H1 (cell line): Measurements from ENCODE around the gene GABRG3. TPM values are rescaled to one million over a fixed set of nuclear protein-coding genes. Genes with fewer than 3 reads are reported as not detected.

ENCODE experiments used
- CTCF ChIA-PET: fragments of 300-600 bp; sonication (Branson Sonifier 250); formaldehyde crosslinking; loops from one replicate; lab custom pipeline; 2021; ENCODE audit not compliant: partially characterized antibody; lab: Charles Lee
- POLR2A ChIA-PET: fragments of 300-600 bp; sonication (Branson Sonifier 250); formaldehyde crosslinking; loops from one replicate; lab custom pipeline; 2021; ENCODE audit warnings: inconsistent platforms; ENCODE audit not compliant: partially characterized antibody; lab: Charles Lee
- DNase-seq, 2 experiments: peaks; one replicate each; pipeline versions ENCODE4 v3.0.0 to v3.0.0-alpha.2; 2010 to 2022; ENCODE audit warnings: low spot score in 2 of 2, low read depth in 1 of 2, mixed read lengths in 1 of 2
- FAIRE-seq: peaks from 2 replicates; lab custom pipeline; 2011; peaks lifted over from hg19 to GRCh38; lab: Jason Lieb, UNC
- H2AFZ ChIP-seq: 2 replicates; pipeline ENCODE4 v1.8.1; 2012; ENCODE audit warnings: low read length, inconsistent platforms
- H2AK5ac ChIP-seq: 2 replicates; pipeline ENCODE4 v1.6.1; 2013; ENCODE audit warnings: low read depth, low read length
- H2BK120ac ChIP-seq: replicated peaks from 2 replicates; pipeline ENCODE3; 2013; ENCODE audit warnings: low read depth, low read length, inconsistent platforms
- H2BK12ac ChIP-seq: 2 replicates; pipeline ENCODE4 v1.6.1; 2013; ENCODE audit warnings: low read depth, low read length
- H2BK15ac ChIP-seq: 2 replicates; pipeline ENCODE4 v1.6.1; 2013; ENCODE audit warnings: low read length
- H2BK20ac ChIP-seq: 2 replicates; pipeline ENCODE4 v1.6.1; 2013; ENCODE audit warnings: low read length
- H2BK5ac ChIP-seq: 2 replicates; pipeline ENCODE4 v1.6.1; 2013; ENCODE audit warnings: low read depth, low read length
- H3K14ac ChIP-seq: 2 replicates; pipeline ENCODE4 v1.6.1; 2013; ENCODE audit warnings: inconsistent platforms; ENCODE audit not compliant: insufficient read length
- H3K18ac ChIP-seq: 2 replicates; pipeline ENCODE4 v1.6.1; 2013; ENCODE audit warnings: low read length; ENCODE audit errors: extremely low read depth
- H3K23ac ChIP-seq: 2 replicates; pipeline ENCODE4 v1.6.1; 2013; ENCODE audit warnings: inconsistent platforms; ENCODE audit not compliant: insufficient read length
- H3K23me2 ChIP-seq: 2 replicates; pipeline ENCODE4 v1.6.1; 2013; ENCODE audit warnings: low read depth, low read length
- H3K27ac ChIP-seq: 2 replicates; pipeline ENCODE4 v1.6.1; 2011; ENCODE audit warnings: low read depth, low read length, inconsistent platforms
- H3K27me3 ChIP-seq, 4 experiments: replicated peaks in 1 of 4; 1 replicate in 1 of 4; 2 replicates in 3 of 4; pipeline versions ENCODE4 v1.6.1 to v1.8.1; 2011 to 2013; ENCODE audit warnings: low read length in 3 of 4, mild to moderate bottlenecking in 3 of 4, inconsistent platforms in 2 of 4, mixed read lengths in 2 of 4, moderate library complexity in 1 of 4; ENCODE audit not compliant: control insufficient read depth in 3 of 4, insufficient read depth in 3 of 4; ENCODE audit errors: extremely low read depth in 1 of 4
- H3K36me3 ChIP-seq, 4 experiments: 2 replicates each; pipeline versions ENCODE4 v1.6.1 to v1.8.1; 2011 to 2013; ENCODE audit warnings: mild to moderate bottlenecking in 4 of 4, low read length in 3 of 4, moderate library complexity in 2 of 4, control low read depth in 1 of 4, inconsistent platforms in 1 of 4; ENCODE audit not compliant: insufficient read depth in 4 of 4, control insufficient read depth in 2 of 4
- H3K4ac ChIP-seq: replicated peaks from 2 replicates; pipeline ENCODE3; 2013; ENCODE audit warnings: low read length, low read depth, mixed read lengths, inconsistent platforms; ENCODE audit not compliant: insufficient read length
- H3K4me1 ChIP-seq, 4 experiments: replicated peaks in 1 of 4; 1 replicate in 1 of 4; 2 replicates in 3 of 4; pipeline versions ENCODE4 v1.6.1 to v1.8.1; 2011 to 2013; ENCODE audit warnings: low read length in 3 of 4, inconsistent platforms in 2 of 4, mixed read lengths in 1 of 4; ENCODE audit not compliant: insufficient read depth in 4 of 4, control insufficient read depth in 3 of 4
- H3K4me2 ChIP-seq, 2 experiments: 2 replicates each; pipeline versions ENCODE4 v1.6.1 to v1.8.1; 2011 to 2013; ENCODE audit warnings: low read depth in 2 of 2, low read length in 2 of 2, control low read depth in 1 of 2, inconsistent platforms in 1 of 2, mild to moderate bottlenecking in 1 of 2; ENCODE audit not compliant: insufficient read depth in 1 of 2
- H3K4me3 ChIP-seq, 4 experiments: fragments of 200-600, 300-600 bp in 1 of 4; sonication (generic), shearing (Covaris generic), sonication (Bioruptor Twin) in 1 of 4; 2 replicates each; pipeline versions ENCODE4 v1.5.1 to v1.8.1; 2011 to 2016; ENCODE audit warnings: low read length in 4 of 4, low read depth in 3 of 4, control low read depth in 2 of 4, inconsistent platforms in 2 of 4, mild to moderate bottlenecking in 2 of 4, mixed read lengths in 1 of 4, moderate library complexity in 1 of 4; ENCODE audit not compliant: insufficient read depth in 2 of 4; ENCODE audit errors: extremely low read depth in 1 of 4
- H3K56ac ChIP-seq: replicated peaks from 2 replicates; pipeline ENCODE3; 2013; ENCODE audit warnings: low read depth, mild to moderate bottlenecking, mixed read lengths, low read length, inconsistent platforms; ENCODE audit not compliant: insufficient read length
- H3K79me1 ChIP-seq: 2 replicates; pipeline ENCODE4 v1.6.1; 2013; ENCODE audit warnings: low read depth, low read length, control low read depth
- H3K79me2 ChIP-seq, 2 experiments: 2 replicates each; pipeline versions ENCODE4 v1.6.1 to v1.8.1; 2012 to 2013; ENCODE audit warnings: low read length in 2 of 2, mild to moderate bottlenecking in 2 of 2, inconsistent platforms in 1 of 2; ENCODE audit not compliant: insufficient read depth in 2 of 2, control insufficient read depth in 1 of 2
- H3K9ac ChIP-seq, 4 experiments: replicated peaks in 1 of 4; 1 replicate in 1 of 4; 2 replicates in 3 of 4; pipeline versions ENCODE4 v1.6.1 to v1.8.1; 2011 to 2013; ENCODE audit warnings: low read depth in 3 of 4, low read length in 3 of 4, control low read depth in 2 of 4, mild to moderate bottlenecking in 2 of 4, moderate library complexity in 2 of 4, inconsistent platforms in 1 of 4; ENCODE audit errors: extremely low read depth in 1 of 4
- H3K9me3 ChIP-seq, 2 experiments: 2 replicates each; pipeline versions ENCODE4 v1.6.1 to v1.8.1; 2012 to 2013; ENCODE audit warnings: mild to moderate bottlenecking in 2 of 2, moderate library complexity in 2 of 2, control low read depth in 1 of 2, inconsistent platforms in 1 of 2, low read depth in 1 of 2, low read length in 1 of 2, mixed read lengths in 1 of 2; ENCODE audit not compliant: insufficient read depth in 2 of 2
- H4K20me1 ChIP-seq, 2 experiments: replicated peaks in 1 of 2; 2 replicates each; pipeline versions ENCODE3 to v1.8.1; 2011 to 2013; ENCODE audit warnings: inconsistent platforms in 2 of 2, low read length in 2 of 2, mild to moderate bottlenecking in 1 of 2; ENCODE audit not compliant: insufficient read depth in 2 of 2, control insufficient read depth in 1 of 2
- H4K5ac ChIP-seq: 2 replicates; pipeline ENCODE4 v1.6.1; 2013; ENCODE audit warnings: low read length, low read depth, mixed read lengths, inconsistent platforms; ENCODE audit not compliant: insufficient read length
- H4K8ac ChIP-seq: 2 replicates; pipeline ENCODE4 v1.8.0; 2013; ENCODE audit warnings: mild to moderate bottlenecking, moderate library complexity, low read length, inconsistent platforms; ENCODE audit not compliant: insufficient read depth; ENCODE audit errors: extremely low read depth
- H4K91ac ChIP-seq: replicated peaks from 2 replicates; pipeline ENCODE3; 2013; ENCODE audit warnings: low read length, mixed read lengths, inconsistent platforms; ENCODE audit not compliant: insufficient read length
- BRCA1 ChIP-seq: IDR thresholded peaks from 2 replicates; pipeline ENCODE4 v1.6.1; 2012; ENCODE audit warnings: low read depth, low read length, improper control_type of control experiment
- CBX8 ChIP-seq: fragments of 300-800, 300-1000 bp; sonication (generic); IDR thresholded peaks from 2 replicates; pipeline ENCODE4 v1.7.1; 2016; ENCODE audit warnings: low read depth, low read length, borderline replicate concordance
- CEBPB ChIP-seq: IDR thresholded peaks from 2 replicates; pipeline ENCODE4 v1.6.1; 2012; ENCODE audit warnings: low read depth, low read length
- CHD2 ChIP-seq: IDR thresholded peaks from 2 replicates; pipeline ENCODE4 v1.6.1; 2012; ENCODE audit warnings: low read length, improper control_type of control experiment
- CTBP2 ChIP-seq: IDR thresholded peaks from 2 replicates; pipeline ENCODE4 v1.7.0; 2011; ENCODE audit warnings: borderline replicate concordance, mild to moderate bottlenecking, moderate library complexity, mixed read lengths, low read length; ENCODE audit not compliant: insufficient read depth, insufficient read length
- GTF2F1 ChIP-seq: IDR thresholded peaks from 2 replicates; pipeline ENCODE4 v1.6.1; 2012; ENCODE audit warnings: low read depth, low read length, improper control_type of control experiment, borderline replicate concordance
- MAFK ChIP-seq: IDR thresholded peaks from 2 replicates; pipeline ENCODE4 v1.6.1; 2012; ENCODE audit warnings: low read depth, mild to moderate bottlenecking, improper control_type of control experiment, low read length
- PHF8 ChIP-seq: fragments of 200-600 bp; sonication (generic); conservative IDR thresholded peaks from 2 replicates; pipeline ENCODE4 v1.7.1; 2012; ENCODE audit warnings: low read depth, mild to moderate bottlenecking, inconsistent platforms, low read length, moderate library complexity
- SAP30 ChIP-seq: fragments of 300-600 bp; sonication (generic); IDR thresholded peaks from 2 replicates; pipeline ENCODE4 v1.7.1; 2012; ENCODE audit warnings: low read length, moderate library complexity, mild to moderate bottlenecking, inconsistent platforms; ENCODE audit not compliant: insufficient read depth, insufficient replicate concordance
- SIRT6 ChIP-seq: IDR thresholded peaks from one replicate; pipeline ENCODE4 v1.7.1; 2012; ENCODE audit warnings: low read length, inconsistent platforms
- SP1 ChIP-seq: IDR thresholded peaks from 2 replicates; pipeline ENCODE4 v1.6.1; 2011; ENCODE audit warnings: low read depth, low read length
- SUZ12 ChIP-seq: fragments of 200-600 bp; sonication (generic); IDR thresholded peaks from 2 replicates; pipeline ENCODE4 v1.6.1; 2012; ENCODE audit warnings: mild to moderate bottlenecking, inconsistent platforms, low read length, moderate library complexity, mixed read lengths
- WGBS, 2 experiments: shearing (Covaris generic) in 1 of 2; methylation state at CpG; one replicate each; pipeline versions ENCODE4 v1.1.6 to v1.1.7; 2013 to 2015; ENCODE audit warnings: low lambda C conversion rate in 2 of 2, mixed read lengths in 2 of 2, inconsistent platforms in 1 of 2, low coverage in 1 of 2, missing lambda C conversion rate in 1 of 2; ENCODE audit not compliant: insufficient replicate concordance in 2 of 2, insufficient coverage in 1 of 2, insufficient read length in 1 of 2; ENCODE audit errors: extremely low coverage in 1 of 2, missing lambda C conversion rate in 1 of 2; 5-methylcytosine and 5-hydroxymethylcytosine counted together
- polyA plus RNA-seq, 7 experiments: library from polyadenylated mRNA; depleted of rRNA in 3 of 7; stranded (reverse) in 5 of 7; unstranded in 2 of 7; fragments of >200 nt in 5 of 7; fragments of 200-250 nt in 2 of 7; gene quantifications; 1 replicate in 5 of 7; 2 replicates in 1 of 7; 4 replicates in 1 of 7; pipeline versions ENCODE4 v1.2.1 to v1.2.3, GENCODE V29; 2011 to 2013; ENCODE audit warnings: missing spikeins in 2 of 7, mixed read lengths in 2 of 7
- total RNA-seq: library from RNA; stranded (reverse); fragmentation: NEBNext Ultra II Directional; extraction: Animal tissue kit (Norgen Biotek cat#: 25700); gene quantifications from 2 replicates; pipeline ENCODE4 v1.2.1, GENCODE V29; 2021
- TF ChIP-seq, protein P1 (sequence below): IDR thresholded peaks from 2 replicates; pipeline ENCODE4 v1.6.1; 2011; ENCODE audit warnings: low read depth, mild to moderate bottlenecking, low read length; ENCODE audit not compliant: insufficient read depth

The GABRG3 gene
- total and polyA plus RNA-seq, 2 of the 8 experiments (the other 6 are each of a cell fraction or from before 2014, with no cell fraction given) = 0.17 to 0.80 TPM

DNA sequence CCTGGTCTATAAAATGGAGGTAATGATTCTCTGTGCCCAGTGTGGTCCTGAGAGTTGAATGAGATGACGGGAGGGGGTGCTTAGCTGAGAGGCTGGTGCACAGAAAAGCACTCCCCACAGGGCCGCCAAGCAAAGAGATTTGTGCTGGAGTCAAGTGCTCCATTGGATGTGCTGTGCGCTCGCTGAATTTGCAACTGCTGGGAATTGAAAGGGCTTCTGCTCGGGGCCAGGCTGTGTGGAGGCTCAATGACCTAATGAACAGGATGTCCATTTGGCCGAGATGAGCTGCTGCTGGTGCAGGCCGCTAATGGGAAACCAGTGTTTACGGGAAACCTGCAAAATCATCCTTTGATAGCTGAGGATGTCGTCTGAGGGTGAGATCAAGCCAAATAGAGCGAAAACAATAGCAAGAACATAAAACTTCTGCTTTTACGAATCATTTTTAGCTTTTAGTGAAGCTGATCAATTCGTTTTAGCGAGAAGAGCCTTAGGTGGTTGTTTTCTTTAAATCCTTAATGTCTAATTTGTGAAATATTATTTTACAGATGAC is 211.7 kb downstream of the GABRG3 start:
- Histone ChIP-seq H2BK120ac (no peak overlapping the region), H3K56ac (no peak overlapping the region), H2BK20ac (no peak overlapping the region), H3K23me2 (no peaks in the 10 kb centered on the region), H2BK5ac (no peak overlapping the region; the same call in 1 of the 2 replicates), H3K79me2 (no peaks in the 10 kb centered on the region), H2BK12ac (no peak overlapping the region; the same call in 1 of the 2 replicates), H3K18ac (no peak overlapping the region), H3K9ac (no peak overlapping the region), H4K20me1 (no peaks in the 10 kb centered on the region), H3K23ac (no peak overlapping the region), H3K9me3 (peaks cover 6 to 7% of the 10 kb centered on the region in 2 experiments; a peak in 3 of 4 replicates), H3K4ac (no peak overlapping the region), H3K4me2 (no peak overlapping the region), H3K27ac (no peak overlapping the region), H4K91ac (peak overlapping the region; percentile 31), H3K36me3 (no peaks in the 10 kb centered on the region), H2AFZ (0 out of 2 replicates have a peak overlapping the region, but pooled peaks have one; percentile 63), H4K8ac (no peak overlapping the region), H3K4me1 (peaks cover 0 to 3% (median 0%) of the 10 kb centered on the region in 4 experiments; a peak in 1 of 7 replicates), H3K27me3 (no peaks in the 10 kb centered on the region; a peak in 1 of 7 replicates), H2BK15ac (no peak overlapping the region), H3K4me3 (no peak overlapping the region), H3K79me1 (no peaks in the 10 kb centered on the region), H4K5ac (no peak overlapping the region), H3K14ac (no peak overlapping the region), H2AK5ac (no peak overlapping the region)
- DNase-seq (no peak), FAIRE-seq (no peak)
- POLR2A ChIA-PET = no interaction called here
- WGBS, 2 experiments = 86% methylated on average over 13 of the region's 13 CpGs; no CpG with 5 or more reads in 1 of the 2 experiments
- CTCF ChIA-PET = interaction anchor here (0.6 to 1.4 kb wide), 3 partner anchors 15 to 955 kb away, joined by 3 to 4 read pairs (median 3); no protein-coding TSS in a partner anchor
- TF ChIP-seq MAFK (no peak), GTF2F1 (no peak), CHD2 (no peak), SIRT6 (no peak), CBX8 (no peak), CTBP2 (no peak), SAP30 (no peak), SP1 (no peak), BRCA1 (no peak), CEBPB (no peak), SUZ12 (no peak), PHF8 (no peak)
- TF ChIP-seq, protein P1, sequence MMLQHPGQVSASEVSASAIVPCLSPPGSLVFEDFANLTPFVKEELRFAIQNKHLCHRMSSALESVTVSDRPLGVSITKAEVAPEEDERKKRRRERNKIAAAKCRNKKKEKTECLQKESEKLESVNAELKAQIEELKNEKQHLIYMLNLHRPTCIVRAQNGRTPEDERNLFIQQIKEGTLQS = no peak
